HG03521 (cell line): ENCODE measurements around the gene GLTP.
"Not testable (repeated sequence)": the region's sequence is repeated elsewhere in the genome, so short reads cannot be mapped to it uniquely, and the experiment has no call there.

Source experiments
- ATAC-seq: cut with Tn5 transposase; IDR thresholded peaks from one replicate; pipeline ENCODE4 v1.9.1; 2021; ENCODE audit warnings: mild to moderate bottlenecking, moderate library complexity; ENCODE audit not compliant: unreplicated experiment

Gene GLTP

GRCh38 chr12:109880043-109880931, at the start of gene GLTP:
GLTP (minus strand) TSS chr12:109880541; CDS start chr12:109880374, 167 bp downstream.
- peak; percentile 94 for ATAC-seq

- ATAC-seq: not testable (repeated sequence)
Observed at GRCh38 chr12:109929326-109929725, 49.0 kb upstream of the GLTP start.

GRCh38 chr12:109928058-109928656, 47.8 kb upstream of the GLTP start:
- ATAC-seq: no peak

- ATAC-seq: no peak
Observed at GRCh38 chr12:109927622-109928021, 47.3 kb upstream of the GLTP start.

GRCh38 chr12:109926488-109927210, 46.3 kb upstream of the GLTP start:
- no peak for ATAC-seq

GRCh38 chr12:109926016-109926415, 45.7 kb upstream of the GLTP start:
- ATAC-seq: no peak

- ATAC-seq: no peak
Observed at GRCh38 chr12:109925185-109925840, 45.0 kb upstream of the GLTP start.

GRCh38 chr12:109923481-109924245, 43.3 kb upstream of the GLTP start:
- ATAC-seq: no peak

- no peak for ATAC-seq
Observed at GRCh38 chr12:109923038-109923437, 42.7 kb upstream of the GLTP start.

- ATAC-seq: no peak
Observed at GRCh38 chr12:109921982-109922381, 41.6 kb upstream of the GLTP start.

- ATAC-seq: no peak
Observed at GRCh38 chr12:109920261-109920780, 40.0 kb upstream of the GLTP start.

- no peak for ATAC-seq
Observed at GRCh38 chr12:109919456-109919855, 39.1 kb upstream of the GLTP start.

GRCh38 chr12:109916045-109916444, 35.7 kb upstream of the GLTP start:
- ATAC-seq: no peak

- no peak for ATAC-seq
Observed at GRCh38 chr12:109915171-109916040, 35.1 kb upstream of the GLTP start.

GRCh38 chr12:109914461-109914860, 34.1 kb upstream of the GLTP start:
- ATAC-seq: no peak

GRCh38 chr12:109912855-109913321, 32.5 kb upstream of the GLTP start:
- ATAC-seq: no peak

- ATAC-seq: no peak
Observed at GRCh38 chr12:109910969-109911348, 30.6 kb upstream of the GLTP start.

GRCh38 chr12:109910254-109910968, 30.1 kb upstream of the GLTP start:
- no peak for ATAC-seq
